Suprapubic skin (tissue), 4 donors: ENCODE data around the gene DBT. TPM values are rescaled to one million over a fixed set of nuclear protein-coding genes. Genes with fewer than 3 reads are reported as not detected.

Source experiments
- DNase-seq, 2 donors: peaks; one replicate each; pipeline ENCODE4 v3.0.0-alpha.2; 2019; ENCODE audit warnings: low spot score in 2 of 2
- H3K27ac ChIP-seq: fragments of 200-600 bp; sonication (generic); one replicate; pipeline ENCODE4 v1.5.1; 2019
- H3K27me3 ChIP-seq: fragments of 200-600 bp; sonication (generic); one replicate; pipeline ENCODE4 v1.5.1; 2019
- H3K36me3 ChIP-seq: fragments of 200-600 bp; sonication (generic); one replicate; pipeline ENCODE4 v1.5.1; 2019
- H3K4me1 ChIP-seq: fragments of 200-600 bp; sonication (generic); one replicate; pipeline ENCODE4 v1.5.1; 2019
- H3K4me3 ChIP-seq: fragments of 200-600 bp; sonication (generic); one replicate; pipeline ENCODE4 v1.5.1; 2019; ENCODE audit warnings: mild to moderate bottlenecking
- H3K9me3 ChIP-seq: fragments of 200-600 bp; sonication (generic); one replicate; pipeline ENCODE4 v1.5.1; 2019
- CTCF ChIP-seq, 2 donors: fragments of 200-600 bp in 1 of 2; fragments of 450-650 bp in 1 of 2; sonication (generic) in 1 of 2; IDR thresholded peaks; one replicate each; pipeline ENCODE4 v1.5.1; 2016 to 2019; ENCODE audit warnings: antibody characterized with exemption in 2 of 2, mild to moderate bottlenecking in 1 of 2, moderate library complexity in 1 of 2
- EP300 ChIP-seq: sonication (generic); formaldehyde crosslinking; IDR thresholded peaks from one replicate; pipeline ENCODE4 v1.6.1; 2017; ENCODE audit warnings: antibody characterized with exemption
- POLR2A ChIP-seq, 2 donors: fragments of 450-650 bp; IDR thresholded peaks; one replicate each; pipeline ENCODE4 v1.6.1; 2017; ENCODE audit warnings: antibody characterized with exemption in 2 of 2, mild to moderate bottlenecking in 2 of 2, moderate library complexity in 2 of 2
- POLR2AphosphoS5 ChIP-seq, 3 donors: sonication (generic); formaldehyde crosslinking; IDR thresholded peaks; one replicate each; pipeline ENCODE4 v1.6.1; 2017; ENCODE audit warnings: antibody characterized with exemption in 3 of 3
- WGBS: methylation state at CpG from one replicate; pipeline ENCODE4 v1.1.5; 2018; 5-methylcytosine and 5-hydroxymethylcytosine counted together
- total RNA-seq, 4 donors: library from RNA; depleted of rRNA; stranded (reverse); fragments of >200 nt; gene quantifications; one replicate each; pipeline ENCODE4 v1.1.0, GENCODE V29; 2016

DBT gene
- total RNA-seq, 4 donors from 2014 or later, result 7.1 to 13.4 (median 10.2) TPM

GRCh38 chr1:100178091-100178490 is 71.5 kb downstream of the DBT start, which contains the start of gene LRRC39:
TSS of gene LRRC39 (minus strand) at chr1:100178256. CDS start at chr1:100168516, 9,740 bp downstream.
- no peak within 1 kb of the TSS for H3K27ac ChIP-seq
- 69% methylated on average over 5 of the region's 5 CpGs for WGBS
- no peak for DNase-seq
- H3K4me3 ChIP-seq, result no peak within 1 kb of the TSS
- H3K36me3 ChIP-seq, result no peaks in the 10 kb centered on the region
- no peaks in the 10 kb centered on the region for H3K4me1 ChIP-seq
- H3K27me3 ChIP-seq, result no peaks in the 10 kb centered on the region
- TF ChIP-seq POLR2A (IDR thresholded peaks at IDR 0.05), result no peak
- TF ChIP-seq EP300, result no peak
- no peak for TF ChIP-seq CTCF (IDR thresholded peaks at IDR 0.05)
- TF ChIP-seq POLR2AphosphoS5 (IDR thresholded peaks at IDR 0.05), result no peak
- H3K9me3 ChIP-seq, result no peaks in the 10 kb centered on the region

- H3K36me3 ChIP-seq, result no peaks in the 10 kb centered on the region
- no peaks in the 10 kb centered on the region for H3K9me3 ChIP-seq
- H3K4me1 ChIP-seq, result no peaks in the 10 kb centered on the region
- WGBS, result 88% methylated on average over 4 of the region's 4 CpGs
- H3K27ac ChIP-seq, result no peak overlapping the region
- TF ChIP-seq CTCF (IDR thresholded peaks at IDR 0.05), result no peak
- TF ChIP-seq POLR2A (IDR thresholded peaks at IDR 0.05), result no peak
- no peak for TF ChIP-seq POLR2AphosphoS5 (IDR thresholded peaks at IDR 0.05)
- TF ChIP-seq EP300, result no peak
- no peak overlapping the region for H3K4me3 ChIP-seq
- DNase-seq, result no peak
- no peaks in the 10 kb centered on the region for H3K27me3 ChIP-seq
Measured at GRCh38 chr1:100177295-100178041, 72.2 kb downstream of the DBT start.

GRCh38 chr1:100168051-100168450 is 81.6 kb downstream of the DBT start:
- no peak for TF ChIP-seq POLR2A (IDR thresholded peaks at IDR 0.05)
- no peak for TF ChIP-seq EP300
- TF ChIP-seq POLR2AphosphoS5 (IDR thresholded peaks at IDR 0.05), result no peak
- TF ChIP-seq CTCF (IDR thresholded peaks at IDR 0.05), result no peak
- no peaks in the 10 kb centered on the region for H3K27me3 ChIP-seq
- WGBS, result 96% methylated on average over 2 of the region's 2 CpGs
- H3K36me3 ChIP-seq, result no peaks in the 10 kb centered on the region
- DNase-seq, result no peak
- H3K9me3 ChIP-seq, result no peaks in the 10 kb centered on the region
- H3K27ac ChIP-seq, result no peak overlapping the region
- H3K4me3 ChIP-seq, result no peak overlapping the region
- no peaks in the 10 kb centered on the region for H3K4me1 ChIP-seq

GRCh38 chr1:100164702-100165101 is 84.9 kb downstream of the DBT start:
- DNase-seq, result no peak
- Histone ChIP-seq H3K9me3 (no peaks in the 10 kb centered on the region), H3K36me3 (no peaks in the 10 kb centered on the region), H3K27ac (no peak overlapping the region), H3K4me1 (no peaks in the 10 kb centered on the region), H3K27me3 (no peaks in the 10 kb centered on the region), H3K4me3 (no peak overlapping the region)
- TF ChIP-seq EP300 (no peak), POLR2A (IDR thresholded peaks at IDR 0.05) (no peak), CTCF (IDR thresholded peaks at IDR 0.05) (no peak), POLR2AphosphoS5 (IDR thresholded peaks at IDR 0.05) (no peak)
- 92% methylated on average over 5 of the region's 5 CpGs for WGBS

- no peaks in the 10 kb centered on the region for H3K9me3 ChIP-seq
- H3K36me3 ChIP-seq, result no peaks in the 10 kb centered on the region
- no peak overlapping the region for H3K4me3 ChIP-seq
- TF ChIP-seq POLR2A (IDR thresholded peaks at IDR 0.05), result no peak
- no peak for TF ChIP-seq POLR2AphosphoS5 (IDR thresholded peaks at IDR 0.05)
- TF ChIP-seq CTCF (IDR thresholded peaks at IDR 0.05), result no peak
- no peak for TF ChIP-seq EP300
- no peak for DNase-seq
- WGBS, result 57% methylated on average over 2 of the region's 2 CpGs
- H3K4me1 ChIP-seq, result no peaks in the 10 kb centered on the region
- no peaks in the 10 kb centered on the region for H3K27me3 ChIP-seq
- no peak overlapping the region for H3K27ac ChIP-seq
Measured at GRCh38 chr1:100164216-100164615, 85.4 kb downstream of the DBT start.
